Common myeloid progenitor, CD34-positive (primary cell): ENCODE results near the gene DDI1.
"Not testable (repeated sequence)": the region's sequence is repeated elsewhere in the genome, so short reads cannot be mapped to it uniquely, and the experiment has no call there.

Experiments
- CTCF ChIA-PET: fragments of 350-600 bp; sonication (Branson Sonifier 250); formaldehyde crosslinking; loops from one replicate; lab custom pipeline; 2021; ENCODE audit warnings: antibody characterized with exemption; lab: Charles Lee
- POLR2A ChIA-PET: fragments of 350-600 bp; sonication (Branson Sonifier 250); formaldehyde crosslinking; loops from one replicate; lab custom pipeline; 2021; ENCODE audit warnings: antibody characterized with exemption; lab: Charles Lee
- DNase-seq, 3 donors: peaks; one replicate each; pipeline versions ENCODE4 v3.0.0 to v3.0.0-alpha.2; 2013
- H3K27ac ChIP-seq, 2 experiments: 1 replicate in 1 of 2; 2 replicates in 1 of 2; pipeline ENCODE4 v1.7.0; 2013; ENCODE audit warnings: inconsistent platforms in 2 of 2, low read length in 2 of 2, mild to moderate bottlenecking in 2 of 2, low read depth in 1 of 2, moderate library complexity in 1 of 2; ENCODE audit not compliant: severe bottlenecking in 2 of 2, insufficient read depth in 1 of 2, poor library complexity in 1 of 2
- H3K27me3 ChIP-seq, 5 experiments: replicated peaks in 2 of 5; 1 replicate in 3 of 5; 2 replicates in 2 of 5; pipeline versions ENCODE4 v1.6.1 to v1.7.0; 2013; ENCODE audit warnings: low read length in 4 of 5, mild to moderate bottlenecking in 2 of 5, moderate library complexity in 2 of 5, inconsistent platforms in 1 of 5; ENCODE audit not compliant: insufficient read depth in 5 of 5, control insufficient read depth in 4 of 5
- H3K36me3 ChIP-seq, 4 experiments: 1 replicate in 2 of 4; 2 replicates in 2 of 4; pipeline versions ENCODE4 v1.6.1 to v1.7.0; 2013; ENCODE audit warnings: low read length in 3 of 4, control low read depth in 1 of 4, mild to moderate bottlenecking in 1 of 4; ENCODE audit not compliant: control insufficient read depth in 4 of 4, insufficient read depth in 4 of 4
- H3K4me1 ChIP-seq, 4 experiments: 1 replicate in 3 of 4; 2 replicates in 1 of 4; pipeline versions ENCODE4 v1.6.1 to v1.7.1; 2013; ENCODE audit warnings: low read length in 3 of 4, mild to moderate bottlenecking in 3 of 4, control low read depth in 1 of 4, inconsistent platforms in 1 of 4, moderate library complexity in 1 of 4; ENCODE audit not compliant: control insufficient read depth in 4 of 4, insufficient read depth in 4 of 4; ENCODE audit errors: control extremely low read depth in 1 of 4
- H3K4me3 ChIP-seq, 7 experiments: 1 replicate in 4 of 7; 2 replicates in 3 of 7; pipeline versions ENCODE4 v1.5.1 to v1.7.0; 2013; ENCODE audit warnings: mild to moderate bottlenecking in 7 of 7, low read length in 6 of 7, moderate library complexity in 6 of 7, inconsistent platforms in 2 of 7, low read depth in 2 of 7, control low read depth in 1 of 7; ENCODE audit not compliant: insufficient read depth in 4 of 7, control insufficient read depth in 1 of 7; ENCODE audit errors: extremely low read depth in 1 of 7
- H3K9me3 ChIP-seq, 5 experiments: 1 replicate in 4 of 5; 2 replicates in 1 of 5; pipeline versions ENCODE4 v1.6.1 to v1.7.1; 2013; ENCODE audit warnings: low read length in 4 of 5, mild to moderate bottlenecking in 2 of 5, inconsistent platforms in 1 of 5, low read depth in 1 of 5, moderate library complexity in 1 of 5; ENCODE audit not compliant: control insufficient read depth in 4 of 5, insufficient read depth in 2 of 5; ENCODE audit errors: control extremely low read depth in 1 of 5
- WGBS: methylation state at CpG from one replicate; pipeline ENCODE4 v1.1.5; 2013; ENCODE audit not compliant: insufficient coverage; 5-methylcytosine and 5-hydroxymethylcytosine counted together

DDI1 gene

DNA sequence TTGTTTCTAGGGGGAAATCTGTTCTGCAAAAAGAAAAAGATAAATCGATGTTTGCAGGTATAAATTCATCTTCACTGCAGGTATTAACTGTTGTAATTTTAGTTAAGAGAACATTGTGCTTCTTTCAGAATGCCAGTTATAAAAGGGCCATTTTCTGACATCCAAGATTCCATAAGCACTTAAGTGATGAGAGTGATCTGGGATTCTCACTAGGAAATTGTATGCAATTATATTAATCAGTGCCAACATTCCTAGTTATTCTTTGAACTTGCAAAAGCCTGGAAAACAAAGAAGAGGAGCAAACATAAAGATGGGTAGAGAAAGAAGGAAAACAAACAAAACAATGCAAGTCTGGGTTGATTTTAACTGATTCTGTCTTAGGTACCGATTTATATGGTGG, 5.4 kb downstream of the DDI1 start:
- CTCF ChIA-PET = interaction anchor here (0.6 kb wide), 1 partner anchor 111 kb away, joined by 3 read pairs; no protein-coding TSS in a partner anchor
- 100% methylated on average over 1 of the region's 2 CpGs for WGBS

GRCh38 chr11:104043142-104043541, 6.7 kb downstream of the DDI1 start:
- DNase-seq = no peak
- ChIA-PET CTCF (no interaction called here), POLR2A (no interaction called here)
- H3K27me3 ChIP-seq = no peaks in the 10 kb centered on the region
- H3K4me1 ChIP-seq = no peaks in the 10 kb centered on the region
- 95% methylated on average over 4 of the region's 4 CpGs for WGBS
- no peak overlapping the region for H3K4me3 ChIP-seq
- H3K36me3 ChIP-seq = no peaks in the 10 kb centered on the region
- no peaks in the 10 kb centered on the region for H3K9me3 ChIP-seq
- no peak overlapping the region for H3K27ac ChIP-seq

More for the DNA sequence above, 5.4 kb downstream of the DDI1 start:
- peaks cover 0 to 10% (median 0%) of the 10 kb centered on the region in 5 experiments for H3K9me3 ChIP-seq
- no peak for DNase-seq
- H3K36me3 ChIP-seq = no peaks in the 10 kb centered on the region
- H3K27me3 ChIP-seq = no peaks in the 10 kb centered on the region
- H3K27ac ChIP-seq = no peak overlapping the region
- POLR2A ChIA-PET = no interaction called here
- no peak overlapping the region for H3K4me3 ChIP-seq
- no peaks in the 10 kb centered on the region for H3K4me1 ChIP-seq

GRCh38 chr11:104043678-104044239, 7.3 kb downstream of the DDI1 start:
- Histone ChIP-seq H3K9me3 (no peaks in the 10 kb centered on the region), H3K4me1 (no peaks in the 10 kb centered on the region), H3K4me3 (no peak overlapping the region), H3K27me3 (no peaks in the 10 kb centered on the region), H3K27ac (no peak overlapping the region), H3K36me3 (no peaks in the 10 kb centered on the region)
- 100% methylated on average over 1 of the region's 6 CpGs for WGBS
- CTCF ChIA-PET = no interaction called here
- POLR2A ChIA-PET = no interaction called here
- no peak for DNase-seq

DNA sequence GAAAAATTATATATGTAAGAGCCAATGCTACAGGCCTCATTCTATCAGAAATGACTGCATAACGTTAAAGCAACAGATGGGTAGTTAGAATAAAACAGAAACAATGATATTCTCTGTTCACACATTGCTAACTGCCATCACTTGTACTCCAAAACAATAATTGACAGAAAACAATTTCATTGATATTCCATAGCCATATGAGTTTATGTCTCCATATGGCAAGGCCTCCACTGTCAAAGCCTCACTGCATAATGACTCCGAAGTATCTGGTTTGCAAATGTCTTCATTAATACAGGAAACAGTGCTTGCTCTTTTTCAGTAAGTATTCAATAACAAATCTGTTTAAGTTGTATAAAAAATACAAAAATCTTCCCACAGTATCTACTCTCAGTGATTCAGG, 9.9 kb downstream of the DDI1 start:
- H3K4me1 ChIP-seq = no peaks in the 10 kb centered on the region
- H3K36me3 ChIP-seq = no peaks in the 10 kb centered on the region
- POLR2A ChIA-PET = no interaction called here
- no peak for DNase-seq
- WGBS = 100% methylated on average over 1 of the region's 2 CpGs
- H3K4me3 ChIP-seq = no peak overlapping the region
- no peaks in the 10 kb centered on the region for H3K9me3 ChIP-seq
- H3K27me3 ChIP-seq = no peaks in the 10 kb centered on the region
- CTCF ChIA-PET = no interaction called here
- no peak overlapping the region for H3K27ac ChIP-seq

- H3K4me3 ChIP-seq, H3K9me3 ChIP-seq, H3K27ac ChIP-seq, CTCF ChIA-PET, H3K4me1 ChIP-seq, DNase-seq, POLR2A ChIA-PET, H3K27me3 ChIP-seq, H3K36me3 ChIP-seq: not testable (repeated sequence)
- no CpG with 5 or more reads among the region's 3 CpGs for WGBS
Measured at GRCh38 chr11:104046858-104047257, 10.4 kb downstream of the DDI1 start.

- H3K27ac ChIP-seq = no peak overlapping the region
- DNase-seq = no peak
- H3K4me1 ChIP-seq = peaks cover 0 to 3% (median 0%) of the 10 kb centered on the region in 4 experiments
- H3K4me3 ChIP-seq = no peak overlapping the region
- 100% methylated on average over 3 of the region's 4 CpGs for WGBS
- POLR2A ChIA-PET = no interaction called here
- CTCF ChIA-PET = no interaction called here
- H3K27me3 ChIP-seq = no peaks in the 10 kb centered on the region
- no peaks in the 10 kb centered on the region for H3K9me3 ChIP-seq
- no peaks in the 10 kb centered on the region for H3K36me3 ChIP-seq
Measured at GRCh38 chr11:104049116-104049515, 12.7 kb downstream of the DDI1 start.

GRCh38 chr11:104051778-104052177, 15.3 kb downstream of the DDI1 start:
- Histone ChIP-seq H3K36me3 (no peaks in the 10 kb centered on the region), H3K9me3 (no peaks in the 10 kb centered on the region), H3K4me3 (no peak overlapping the region), H3K27ac (no peak overlapping the region), H3K27me3 (no peaks in the 10 kb centered on the region), H3K4me1 (peaks cover 0 to 3% (median 0%) of the 10 kb centered on the region in 4 experiments)
- DNase-seq = no peak
- ChIA-PET POLR2A (no interaction called here), CTCF (no interaction called here)
- 100% methylated on average over 2 of the region's 4 CpGs for WGBS
